ENCODE measurements around the gene PLA2G3. TPM values are rescaled to one million over a fixed set of nuclear protein-coding genes. Genes with fewer than 3 reads are reported as not detected.
"Not testable (repeated sequence)": the region's sequence is repeated elsewhere in the genome, so short reads cannot be mapped to it uniquely, and the experiment has no call there.

The PLA2G3 gene, protein sequence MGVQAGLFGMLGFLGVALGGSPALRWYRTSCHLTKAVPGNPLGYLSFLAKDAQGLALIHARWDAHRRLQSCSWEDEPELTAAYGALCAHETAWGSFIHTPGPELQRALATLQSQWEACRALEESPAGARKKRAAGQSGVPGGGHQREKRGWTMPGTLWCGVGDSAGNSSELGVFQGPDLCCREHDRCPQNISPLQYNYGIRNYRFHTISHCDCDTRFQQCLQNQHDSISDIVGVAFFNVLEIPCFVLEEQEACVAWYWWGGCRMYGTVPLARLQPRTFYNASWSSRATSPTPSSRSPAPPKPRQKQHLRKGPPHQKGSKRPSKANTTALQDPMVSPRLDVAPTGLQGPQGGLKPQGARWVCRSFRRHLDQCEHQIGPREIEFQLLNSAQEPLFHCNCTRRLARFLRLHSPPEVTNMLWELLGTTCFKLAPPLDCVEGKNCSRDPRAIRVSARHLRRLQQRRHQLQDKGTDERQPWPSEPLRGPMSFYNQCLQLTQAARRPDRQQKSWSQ
- polyA plus RNA-seq = not detected

DNA sequence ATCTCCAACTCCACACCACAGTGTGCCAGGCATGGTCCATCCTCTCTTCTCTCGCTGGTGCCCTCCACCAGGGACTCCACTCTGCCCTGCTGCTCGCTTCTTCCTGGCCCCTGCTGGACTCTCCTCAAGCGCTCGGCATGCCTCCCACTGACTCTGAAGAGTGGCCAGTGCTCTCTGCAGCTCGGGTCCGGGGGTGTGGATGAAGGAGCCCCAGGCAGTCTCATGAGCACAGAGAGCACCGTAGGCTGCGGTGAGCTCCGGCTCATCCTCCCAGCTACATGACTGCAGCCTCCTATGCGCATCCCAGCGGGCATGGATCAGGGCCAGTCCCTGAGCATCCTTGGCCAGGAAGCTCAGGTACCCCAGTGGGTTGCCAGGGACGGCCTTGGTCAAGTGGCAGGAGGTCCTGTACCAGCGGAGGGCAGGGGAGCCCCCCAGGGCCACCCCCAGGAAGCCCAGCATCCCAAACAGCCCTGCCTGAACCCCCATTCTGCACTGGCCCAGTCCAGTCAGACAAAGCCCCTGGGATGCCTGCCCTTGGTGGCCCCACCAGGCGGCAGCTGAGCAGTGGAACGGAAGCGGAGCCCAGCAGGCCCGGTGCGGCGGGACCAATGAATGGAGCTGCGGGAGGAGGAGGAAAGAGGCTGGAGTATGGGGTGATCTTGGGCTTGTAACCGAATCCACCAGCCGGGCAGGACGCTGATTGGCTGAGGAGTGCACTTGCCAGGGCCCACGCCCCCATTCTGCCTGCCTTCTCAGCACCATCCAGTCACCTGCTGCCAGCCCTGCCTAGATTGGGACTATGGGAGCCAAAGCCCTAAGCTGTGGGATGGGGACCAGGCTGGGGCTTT is at the start of gene PLA2G3:
Gene PLA2G3 (minus strand): TSS at position 643 of the 851 bp plus-strand sequence. CDS start 154 bp downstream, at position 489.
- peaks cover 0 to 2% (median 0%) of the 10 kb centered on the region in 3 donors for H3K4me1 Mint-ChIP-seq
- H3K4me3 Mint-ChIP-seq = no peak within 1 kb of the TSS
- no peak within 1 kb of the TSS for H3K27ac Mint-ChIP-seq
- H3K36me3 Mint-ChIP-seq = no peaks in the 10 kb centered on the region
- peaks cover 2% of the 10 kb centered on the region for H3K27me3 Mint-ChIP-seq
- peaks cover 2 to 6% (median 3%) of the 10 kb centered on the region in 3 donors for H3K9me3 Mint-ChIP-seq

DNA sequence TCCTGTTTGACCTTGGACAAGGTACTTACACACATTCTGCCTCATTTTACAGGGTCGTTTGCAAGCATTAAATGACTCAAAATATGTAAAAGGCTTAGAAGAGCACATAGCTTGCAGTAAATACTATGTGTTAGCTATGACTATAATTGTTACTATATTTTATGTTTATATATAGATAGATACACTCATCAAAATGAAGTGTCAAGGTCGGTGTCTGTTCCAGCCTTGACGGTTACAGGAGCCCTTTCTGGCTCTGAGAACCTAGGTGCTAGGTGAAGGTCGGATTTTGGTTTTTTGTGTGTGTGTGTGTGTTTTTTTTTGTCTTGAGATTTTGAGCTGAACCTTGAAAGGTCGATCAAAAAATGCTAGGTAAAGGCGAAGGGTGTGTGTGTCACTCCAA is 47.3 kb upstream of the PLA2G3 start:
- Mint-ChIP-seq H3K9me3 (no peaks in the 10 kb centered on the region), H3K27me3 (no peaks in the 10 kb centered on the region), H3K27ac (no peak overlapping the region), H3K4me1 (peaks cover 0 to 2% (median 1%) of the 10 kb centered on the region in 3 donors), H3K4me3 (no peak overlapping the region), H3K36me3 (peaks cover 4% of the 10 kb centered on the region)

DNA sequence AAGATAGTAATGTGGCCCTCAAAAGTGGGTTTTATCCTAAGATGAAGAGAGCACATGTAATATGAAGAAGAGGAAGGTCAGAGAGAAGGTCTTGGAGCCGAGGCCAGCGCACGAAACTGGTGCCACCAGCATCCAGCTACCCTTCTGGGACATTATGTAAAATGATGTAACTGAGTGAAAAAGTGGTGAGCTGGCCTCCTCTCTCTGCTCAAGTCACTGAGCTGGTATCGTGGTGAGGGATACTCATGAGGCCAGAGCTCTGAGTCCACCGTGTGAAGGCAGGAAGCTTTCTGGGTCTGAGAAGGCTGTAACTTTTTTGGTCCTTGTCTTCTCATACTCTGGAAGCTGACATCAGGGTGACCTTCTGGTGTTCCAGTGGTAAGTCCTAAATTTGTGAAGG is 44.7 kb upstream of the PLA2G3 start:
- Mint-ChIP-seq H3K27me3 (no peaks in the 10 kb centered on the region), H3K36me3 (peaks cover 8% of the 10 kb centered on the region), H3K4me1 (peaks cover 0 to 1% (median 0%) of the 10 kb centered on the region in 3 donors), H3K4me3 (no peak overlapping the region), H3K27ac (peak overlapping the region in 1 of 3 donors; percentile 43), H3K9me3 (no peaks in the 10 kb centered on the region)

DNA sequence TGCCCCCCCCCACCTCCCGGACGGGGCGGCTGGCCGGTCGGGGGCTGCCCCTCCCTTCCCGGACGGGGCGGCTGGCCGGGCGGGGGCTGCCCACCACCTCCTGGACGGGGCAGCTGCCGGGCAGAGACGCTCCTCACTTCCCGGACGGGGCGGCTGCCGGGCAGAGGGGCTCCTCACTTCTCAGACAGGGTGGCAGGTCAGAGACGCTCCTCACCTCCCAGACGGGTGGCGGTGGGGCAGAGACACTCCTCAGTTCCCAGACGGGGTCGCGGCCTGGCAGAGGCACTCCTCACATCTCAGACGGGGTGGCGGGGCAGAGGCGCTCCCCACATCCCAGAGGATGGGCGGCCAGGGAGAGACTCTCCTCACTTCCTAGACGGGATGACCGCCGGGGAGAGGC is 43.7 kb upstream of the PLA2G3 start:
- Mint-ChIP-seq H3K36me3 (peaks cover 8% of the 10 kb centered on the region), H3K27ac (no peak overlapping the region), H3K27me3 (no peaks in the 10 kb centered on the region), H3K4me3 (no peak overlapping the region), H3K9me3 (no peaks in the 10 kb centered on the region), H3K4me1 (peaks cover 0 to 4% (median 0%) of the 10 kb centered on the region in 3 donors)

DNA sequence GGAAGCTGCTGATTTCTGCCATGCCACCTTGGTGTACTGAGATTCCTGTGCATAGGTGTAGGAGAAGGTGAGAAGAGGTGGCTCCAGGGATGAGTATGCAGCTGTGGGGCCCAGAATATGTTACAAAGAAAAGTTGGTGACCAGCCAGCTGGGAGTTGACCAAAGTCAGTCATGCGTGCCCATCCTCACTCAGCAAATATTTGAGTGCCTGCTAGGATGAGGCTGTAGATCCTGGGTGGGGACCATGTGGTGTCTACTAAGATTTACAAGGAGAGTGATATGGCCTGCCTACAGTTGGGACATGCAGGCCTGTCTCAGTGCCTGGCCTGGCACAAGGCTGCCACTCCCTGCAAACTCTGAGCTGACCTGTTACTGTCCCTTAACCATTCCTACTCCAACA is 39.0 kb upstream of the PLA2G3 start:
- Mint-ChIP-seq H3K27ac (no peak overlapping the region), H3K4me3 (no peak overlapping the region), H3K9me3 (no peaks in the 10 kb centered on the region), H3K27me3 (no peaks in the 10 kb centered on the region), H3K36me3 (peaks cover 4% of the 10 kb centered on the region), H3K4me1 (peaks cover 3 to 8% (median 4%) of the 10 kb centered on the region in 3 donors)

DNA sequence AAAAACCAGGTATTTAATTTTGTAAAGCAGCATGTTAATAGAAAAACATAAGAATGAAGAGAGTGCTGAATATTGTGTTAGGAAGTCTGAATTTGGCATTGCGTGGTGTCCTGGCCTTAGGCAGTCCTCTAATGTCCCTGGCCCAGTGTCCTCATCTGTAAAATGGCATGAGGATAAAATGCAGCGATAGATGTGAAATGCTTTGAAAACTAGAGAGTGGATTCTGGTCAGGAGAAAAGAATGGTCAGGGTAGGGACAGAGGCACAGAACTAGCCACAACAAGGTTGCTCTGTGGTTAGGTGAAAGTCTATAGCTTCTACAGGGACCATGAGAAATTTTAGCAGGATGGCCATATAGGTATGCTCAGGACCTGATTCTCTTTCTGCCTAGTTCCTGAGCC is 38.6 kb upstream of the PLA2G3 start:
- H3K4me3 Mint-ChIP-seq = no peak overlapping the region
- no peaks in the 10 kb centered on the region for H3K27me3 Mint-ChIP-seq

DNA sequence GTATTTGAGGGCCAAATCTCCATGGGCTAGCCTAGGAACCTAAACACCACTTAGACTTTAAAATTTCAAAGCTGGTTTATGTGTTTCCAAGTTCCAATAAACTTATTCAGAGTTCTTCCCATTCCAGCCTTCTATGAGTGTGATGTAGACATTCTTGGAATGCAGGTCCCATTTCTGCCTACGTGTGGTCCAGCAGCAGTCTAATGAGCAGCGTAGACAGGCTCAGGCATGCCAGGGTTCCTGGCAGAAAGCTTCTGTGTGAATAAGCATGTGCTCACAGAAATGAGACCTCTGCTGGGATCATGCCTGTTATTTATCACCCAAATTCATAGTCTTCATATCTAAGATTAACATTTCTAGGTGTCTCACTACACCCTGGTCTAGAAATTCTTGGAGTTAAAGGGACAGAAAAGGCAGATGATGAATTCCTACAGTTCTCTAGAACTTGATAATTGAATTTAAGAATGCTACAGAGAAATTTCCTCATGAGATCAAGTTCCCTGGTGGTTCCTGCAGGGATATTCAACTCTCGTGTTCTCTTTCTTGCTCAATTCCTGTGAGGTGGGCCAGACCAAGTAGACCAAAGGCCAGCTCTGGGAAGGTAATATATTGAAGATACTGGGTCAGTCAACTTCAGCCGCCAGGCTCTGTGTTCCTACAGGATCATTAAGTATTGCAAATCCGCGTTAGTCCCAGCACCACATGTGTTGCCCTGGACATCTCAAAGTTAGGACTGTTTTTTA is 37.3 kb upstream of the PLA2G3 start:
- Mint-ChIP-seq H3K36me3 (peaks cover 4% of the 10 kb centered on the region), H3K9me3 (no peaks in the 10 kb centered on the region), H3K27ac (no peak overlapping the region), H3K4me1 (peaks cover 4 to 16% (median 9%) of the 10 kb centered on the region in 3 donors), H3K4me3 (no peak overlapping the region), H3K27me3 (no peaks in the 10 kb centered on the region)

More for the DNA sequence above, 38.6 kb upstream of the PLA2G3 start:
- Mint-ChIP-seq H3K4me1 (peaks cover 3 to 8% (median 4%) of the 10 kb centered on the region in 3 donors), H3K9me3 (no peaks in the 10 kb centered on the region), H3K36me3 (peaks cover 4% of the 10 kb centered on the region), H3K27ac (no peak overlapping the region)

DNA sequence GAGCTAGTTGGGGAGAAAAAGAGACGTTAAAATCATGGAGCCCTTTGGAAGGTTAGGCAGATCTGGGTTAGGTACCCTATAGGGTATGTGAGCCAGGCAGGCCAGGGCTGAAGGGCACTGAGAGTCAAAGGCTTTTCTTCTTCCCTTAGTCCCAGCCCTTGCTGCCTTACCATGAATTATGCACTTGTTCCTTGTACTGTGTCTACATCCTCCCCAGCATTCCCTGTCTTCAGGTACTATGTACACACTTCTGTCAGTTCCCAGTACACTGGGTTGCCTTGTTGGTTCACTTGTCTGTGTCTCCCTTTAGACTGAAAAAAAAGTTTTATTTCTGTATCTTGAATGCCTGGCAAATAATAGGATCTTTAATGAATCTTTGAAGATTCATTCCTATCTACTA is 36.6 kb upstream of the PLA2G3 start:
- Mint-ChIP-seq H3K9me3 (no peaks in the 10 kb centered on the region), H3K36me3 (peaks cover 4% of the 10 kb centered on the region), H3K27ac (no peak overlapping the region), H3K27me3 (no peaks in the 10 kb centered on the region), H3K4me3 (no peak overlapping the region), H3K4me1 (peaks cover 4 to 16% (median 9%) of the 10 kb centered on the region in 3 donors)

DNA sequence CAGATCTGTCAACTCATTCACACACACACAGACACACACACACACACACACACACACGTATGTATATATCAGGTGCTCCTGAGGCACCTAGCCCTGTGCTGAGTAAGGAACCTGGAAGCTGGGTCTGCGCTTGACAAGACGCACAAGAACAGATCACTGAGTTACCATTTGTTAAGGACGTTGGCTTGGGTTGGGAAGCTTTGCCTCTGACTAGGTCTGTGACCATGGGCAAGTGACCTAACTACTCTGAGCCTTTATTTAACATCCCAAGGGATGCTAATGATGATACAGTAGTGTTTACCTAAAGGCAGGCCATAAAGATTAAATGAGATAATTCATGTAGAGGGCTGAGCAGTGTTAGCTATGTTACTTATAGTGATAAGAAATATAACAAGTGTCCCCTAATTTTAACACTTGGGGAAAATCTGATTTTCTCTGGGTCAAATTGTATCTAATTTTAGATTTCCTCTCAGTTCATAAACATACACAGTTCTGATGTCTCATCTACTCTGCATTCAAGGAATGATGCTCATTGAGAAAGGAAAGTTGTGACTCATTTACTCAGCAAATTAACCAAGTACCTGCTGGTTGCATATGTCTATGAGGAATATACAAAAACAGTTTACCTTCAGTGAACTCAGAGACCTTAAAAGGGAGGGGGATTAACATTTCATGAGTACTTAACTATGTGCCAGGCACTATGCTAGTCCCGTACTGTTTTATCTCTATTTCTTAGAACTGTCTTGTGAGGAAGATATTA is 33.3 kb upstream of the PLA2G3 start:
- Mint-ChIP-seq H3K4me1 (peaks cover 13 to 22% (median 17%) of the 10 kb centered on the region in 3 donors), H3K36me3 (no peaks in the 10 kb centered on the region), H3K27ac (no peak overlapping the region)

DNA sequence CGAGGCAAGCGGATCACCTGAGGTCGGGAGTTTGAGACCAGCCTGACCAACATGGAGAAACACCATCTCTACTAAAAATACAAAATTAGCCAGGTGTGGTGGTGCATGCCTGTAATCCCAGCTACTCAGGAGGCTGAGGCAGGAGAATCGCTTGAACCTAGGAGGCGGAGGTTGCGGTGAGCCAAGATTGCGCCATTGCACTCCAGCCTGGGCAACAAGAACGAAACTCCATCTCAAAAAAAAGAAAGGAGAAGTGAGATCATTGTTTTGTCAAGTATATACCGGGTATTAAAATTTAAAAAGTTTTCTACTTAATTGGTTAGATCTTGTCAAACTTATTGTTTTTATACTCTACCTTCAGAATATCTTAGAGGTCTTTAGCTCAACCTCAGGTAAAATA is 31.4 kb upstream of the PLA2G3 start:
- H3K4me3 Mint-ChIP-seq, H3K9me3 Mint-ChIP-seq, H3K27me3 Mint-ChIP-seq, H3K36me3 Mint-ChIP-seq: not testable (repeated sequence)
- peaks cover 21 to 30% (median 22%) of the 10 kb centered on the region in 3 donors for H3K4me1 Mint-ChIP-seq
- peak overlapping the region in 1 of 3 donors; percentile 31 for H3K27ac Mint-ChIP-seq

More for the DNA sequence above, 33.3 kb upstream of the PLA2G3 start:
- Mint-ChIP-seq H3K27me3 (no peaks in the 10 kb centered on the region), H3K4me3 (peak overlapping the region in 1 of 4 donors; percentile 67), H3K9me3 (no peaks in the 10 kb centered on the region)

DNA sequence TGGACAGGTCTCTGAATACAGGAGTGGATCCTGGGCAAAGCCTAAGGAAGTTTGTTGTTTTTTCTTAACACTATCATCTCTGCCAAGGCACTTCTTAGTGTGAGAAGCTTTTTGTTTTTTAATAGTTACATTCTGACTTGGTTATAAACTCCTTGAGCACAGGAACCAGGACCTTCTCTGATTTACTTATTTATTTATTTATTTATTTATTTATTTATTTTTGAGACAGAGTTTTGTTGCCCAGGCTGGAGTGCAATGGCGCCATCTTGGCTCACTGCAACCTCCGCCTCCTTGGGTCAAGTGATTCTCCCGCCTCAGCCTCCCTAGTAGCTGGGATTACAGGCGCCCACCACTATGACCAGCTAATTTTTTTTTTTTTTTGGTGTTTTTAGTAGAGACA is 30.7 kb upstream of the PLA2G3 start:
- H3K27me3 Mint-ChIP-seq = no peaks in the 10 kb centered on the region

DNA sequence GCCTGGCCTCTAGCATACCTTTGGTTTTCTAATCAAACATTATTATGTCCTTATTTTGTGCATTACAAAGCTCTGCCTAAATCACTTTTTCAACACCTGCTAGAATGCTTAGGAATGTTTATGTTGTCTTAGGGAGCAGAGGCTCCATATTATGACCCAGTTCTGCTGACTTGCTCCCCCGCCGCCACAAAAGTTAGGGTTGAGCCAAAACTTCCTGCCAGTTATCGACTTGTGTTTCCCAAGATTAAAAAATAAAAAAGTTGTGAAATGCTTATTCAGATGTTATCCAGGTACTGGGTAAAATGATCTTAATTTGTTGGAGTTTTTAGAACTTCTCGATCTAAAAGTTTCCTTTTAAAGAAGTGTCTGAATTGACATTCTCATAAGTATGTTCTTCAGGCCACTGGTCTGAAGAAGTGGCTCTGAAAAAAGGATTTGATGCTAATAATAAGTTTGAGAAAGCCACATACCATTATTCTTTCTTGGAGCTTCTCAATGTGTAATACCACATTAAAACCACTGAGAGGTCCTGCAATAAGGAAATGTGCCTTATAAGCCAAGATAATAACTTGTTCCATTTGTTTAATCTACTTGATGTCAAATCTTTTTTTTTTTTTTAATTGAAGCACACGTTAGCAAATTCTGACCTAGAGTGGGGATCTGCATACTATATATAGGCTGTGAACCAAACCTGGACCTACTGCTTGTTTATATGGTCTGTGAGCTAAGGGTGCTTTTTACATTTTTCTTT is 21.9 kb upstream of the PLA2G3 start:
- Mint-ChIP-seq H3K27me3 (no peaks in the 10 kb centered on the region), H3K36me3 (peaks cover 4% of the 10 kb centered on the region), H3K27ac (peak overlapping the region; percentile 80 to 98 (median 84)), H3K9me3 (no peaks in the 10 kb centered on the region), H3K4me1 (peaks cover 31 to 32% (median 31%) of the 10 kb centered on the region in 3 donors), H3K4me3 (peak overlapping the region in 3 of 4 donors; percentile 49 to 100 (median 81))

More for the DNA sequence above, 30.7 kb upstream of the PLA2G3 start:
- Mint-ChIP-seq H3K4me1 (peaks cover 23 to 31% (median 24%) of the 10 kb centered on the region in 3 donors), H3K36me3 (no peaks in the 10 kb centered on the region), H3K4me3 (no peak overlapping the region), H3K9me3 (no peaks in the 10 kb centered on the region), H3K27ac (no peak overlapping the region)

DNA sequence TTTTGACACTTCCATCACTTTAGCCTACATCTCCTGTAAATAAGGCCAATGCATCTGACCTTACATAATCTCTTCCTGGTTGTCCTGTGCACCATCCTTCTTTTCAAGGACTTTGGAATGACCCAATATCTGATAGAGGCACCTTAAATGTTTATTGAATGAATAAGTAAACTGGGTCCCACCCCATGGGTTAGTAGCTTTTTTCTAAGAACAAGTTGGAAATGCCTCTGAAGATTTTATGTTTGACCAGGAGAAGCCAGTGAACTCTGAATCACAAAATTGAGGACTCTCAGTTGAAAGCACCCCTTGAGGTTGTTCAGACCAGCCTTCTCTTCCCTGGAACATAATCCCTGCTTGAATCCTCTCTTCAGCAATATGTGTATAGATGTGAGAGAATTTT is 21.1 kb upstream of the PLA2G3 start:
- no peaks in the 10 kb centered on the region for H3K9me3 Mint-ChIP-seq
- H3K4me1 Mint-ChIP-seq = peaks cover 25 to 31% (median 30%) of the 10 kb centered on the region in 3 donors
- peak overlapping the region; percentile 69 to 98 (median 80) for H3K27ac Mint-ChIP-seq
- H3K4me3 Mint-ChIP-seq = peak overlapping the region; percentile 81 to 100 (median 98)
- no peaks in the 10 kb centered on the region for H3K27me3 Mint-ChIP-seq
- peaks cover 4% of the 10 kb centered on the region for H3K36me3 Mint-ChIP-seq

Measured in IgD-negative memory B cell (primary cell).